ENCODE data around the gene PODXL2. TPM values are rescaled to one million over a fixed set of nuclear protein-coding genes. Genes with fewer than 3 reads are reported as not detected.

PODXL2 gene
- total RNA-seq, 4 donors from 2014 or later: 1.5 to 3.2 (median 2.0) TPM

DNA sequence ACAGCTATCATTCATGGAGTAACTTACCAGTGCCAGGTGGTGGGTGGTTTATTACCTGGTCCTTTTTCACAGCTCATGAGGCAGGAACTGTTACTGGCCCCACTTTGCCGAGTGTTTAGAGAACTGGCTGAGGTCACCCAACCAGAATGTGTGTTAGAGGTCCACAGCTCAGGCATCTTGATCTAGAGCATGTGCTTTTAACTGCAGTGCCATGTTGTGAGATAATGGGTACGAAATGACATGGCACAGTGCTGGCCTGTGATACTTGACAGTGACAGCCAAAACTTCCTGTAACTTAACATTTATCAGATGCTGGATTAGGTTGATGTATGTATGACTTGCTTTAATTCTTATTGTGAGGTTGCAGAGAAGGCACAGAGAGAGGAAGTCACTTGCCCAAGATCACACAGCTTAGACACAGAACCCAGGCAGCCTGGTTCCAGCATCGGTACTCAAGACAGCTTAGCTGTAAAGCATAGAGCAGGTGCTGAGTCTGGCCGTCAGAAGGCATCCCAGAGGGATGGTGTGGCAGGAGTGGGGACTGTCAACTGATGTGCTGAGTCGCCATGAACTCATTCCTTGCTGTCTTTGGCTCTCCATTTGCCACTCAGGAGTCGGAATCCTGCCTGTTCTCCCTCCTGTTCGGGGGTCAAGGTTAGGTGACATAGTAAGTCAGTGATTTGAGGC lies 21.2 kb upstream of the PODXL2 start:
- TF ChIP-seq, protein P1, sequence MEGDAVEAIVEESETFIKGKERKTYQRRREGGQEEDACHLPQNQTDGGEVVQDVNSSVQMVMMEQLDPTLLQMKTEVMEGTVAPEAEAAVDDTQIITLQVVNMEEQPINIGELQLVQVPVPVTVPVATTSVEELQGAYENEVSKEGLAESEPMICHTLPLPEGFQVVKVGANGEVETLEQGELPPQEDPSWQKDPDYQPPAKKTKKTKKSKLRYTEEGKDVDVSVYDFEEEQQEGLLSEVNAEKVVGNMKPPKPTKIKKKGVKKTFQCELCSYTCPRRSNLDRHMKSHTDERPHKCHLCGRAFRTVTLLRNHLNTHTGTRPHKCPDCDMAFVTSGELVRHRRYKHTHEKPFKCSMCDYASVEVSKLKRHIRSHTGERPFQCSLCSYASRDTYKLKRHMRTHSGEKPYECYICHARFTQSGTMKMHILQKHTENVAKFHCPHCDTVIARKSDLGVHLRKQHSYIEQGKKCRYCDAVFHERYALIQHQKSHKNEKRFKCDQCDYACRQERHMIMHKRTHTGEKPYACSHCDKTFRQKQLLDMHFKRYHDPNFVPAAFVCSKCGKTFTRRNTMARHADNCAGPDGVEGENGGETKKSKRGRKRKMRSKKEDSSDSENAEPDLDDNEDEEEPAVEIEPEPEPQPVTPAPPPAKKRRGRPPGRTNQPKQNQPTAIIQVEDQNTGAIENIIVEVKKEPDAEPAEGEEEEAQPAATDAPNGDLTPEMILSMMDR (IDR thresholded peaks at IDR 0.05 in 4 of 5, conservative IDR thresholded peaks at IDR 0.05 in 1 of 5): no peak
- TF ChIP-seq POLR2A (IDR thresholded peaks at IDR 0.05): no peak
- DNase-seq: no peak
- in situ Hi-C loops (cut with MboI; ENCODE audit: low sequenced_read_pairs in 4 of 4): no loop called here
- H3K4me3 ChIP-seq: no peak overlapping the region
- ATAC-seq: peak in 1 of 2 donors; percentile 25
- H3K9me3 ChIP-seq: no peaks in the 10 kb centered on the region
- no peaks in the 10 kb centered on the region for H3K27me3 ChIP-seq
- no peaks in the 10 kb centered on the region for H3K36me3 ChIP-seq
- intact Hi-C loops (cut with DNase I; ENCODE audit: low total_unique reads): no loop called here
- H3K27ac ChIP-seq: peak overlapping the region; percentile 63 to 76 (median 66)
- peaks cover 15 to 16% of the 10 kb centered on the region in 2 donors for H3K4me1 ChIP-seq

GRCh38 chr3:127608362-127608718 lies 20.6 kb upstream of the PODXL2 start:
- H3K36me3 ChIP-seq: no peaks in the 10 kb centered on the region

GRCh38 chr3:127610105-127610504 lies 18.9 kb upstream of the PODXL2 start:
- Histone ChIP-seq H3K27me3 (no peaks in the 10 kb centered on the region), H3K4me3 (no peak overlapping the region), H3K4me1 (peaks cover 15 to 16% of the 10 kb centered on the region in 2 donors), H3K9me3 (no peaks in the 10 kb centered on the region), H3K36me3 (no peaks in the 10 kb centered on the region), H3K27ac (no peak overlapping the region)
- DNase-seq (no peak), ATAC-seq (no peak)
- TF ChIP-seq, protein P1 (IDR thresholded peaks at IDR 0.05 in 4 of 5, conservative IDR thresholded peaks at IDR 0.05 in 1 of 5): no peak
- no peak for TF ChIP-seq POLR2A (IDR thresholded peaks at IDR 0.05)
- in situ Hi-C loops (cut with MboI; ENCODE audit: low sequenced_read_pairs in 4 of 4) (no loop called here), intact Hi-C loops (cut with DNase I; ENCODE audit: low total_unique reads) (no loop called here)

More at GRCh38 chr3:127608362-127608718, 20.6 kb upstream of the PODXL2 start:
- no peak overlapping the region for H3K4me3 ChIP-seq
- TF ChIP-seq POLR2A (IDR thresholded peaks at IDR 0.05): no peak
- TF ChIP-seq, protein P1 (IDR thresholded peaks at IDR 0.05 in 4 of 5, conservative IDR thresholded peaks at IDR 0.05 in 1 of 5): no peak
- intact Hi-C loops (cut with DNase I; ENCODE audit: low total_unique reads) (no loop called here), in situ Hi-C loops (cut with MboI; ENCODE audit: low sequenced_read_pairs in 4 of 4) (no loop called here)
- H3K27ac ChIP-seq: peak overlapping the region; percentile 63 to 76 (median 66)
- H3K9me3 ChIP-seq: no peaks in the 10 kb centered on the region
- no peaks in the 10 kb centered on the region for H3K27me3 ChIP-seq
- ATAC-seq: peak; percentile 43 to 71
- peak; percentile 59 to 85 for DNase-seq
- peaks cover 15 to 16% of the 10 kb centered on the region in 2 donors for H3K4me1 ChIP-seq

DNA sequence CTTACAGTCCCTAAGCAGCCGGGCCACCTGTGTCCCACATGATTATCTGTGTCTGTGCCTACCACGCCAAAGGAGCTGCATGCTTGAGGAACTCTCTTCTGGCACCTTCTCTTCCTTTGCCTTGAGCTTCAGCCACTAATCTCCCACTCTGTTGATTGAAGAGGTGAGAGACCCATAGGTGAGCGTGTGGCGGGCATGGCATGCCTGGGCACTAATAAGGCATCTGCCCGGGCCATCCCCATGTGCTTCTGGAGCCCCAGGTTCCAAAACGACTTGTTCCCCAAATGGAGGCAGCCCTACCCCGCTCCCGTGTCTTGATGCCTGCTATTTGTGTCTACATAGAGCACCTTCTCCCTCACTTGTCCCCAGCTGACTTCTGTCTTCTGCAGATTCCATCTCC lies 17.7 kb upstream of the PODXL2 start:
- DNase-seq (no peak), ATAC-seq (no peak)
- in situ Hi-C loops (cut with MboI; ENCODE audit: low sequenced_read_pairs in 4 of 4) (no loop called here), intact Hi-C loops (cut with DNase I; ENCODE audit: low total_unique reads) (no loop called here)
- Histone ChIP-seq H3K4me3 (no peak overlapping the region), H3K9me3 (no peaks in the 10 kb centered on the region), H3K4me1 (peaks cover 15 to 16% of the 10 kb centered on the region in 2 donors), H3K27ac (no peak overlapping the region), H3K36me3 (no peaks in the 10 kb centered on the region), H3K27me3 (no peaks in the 10 kb centered on the region)
- TF ChIP-seq, protein P1 (IDR thresholded peaks at IDR 0.05 in 4 of 5, conservative IDR thresholded peaks at IDR 0.05 in 1 of 5): no peak
- no peak for TF ChIP-seq POLR2A (IDR thresholded peaks at IDR 0.05)

Measured in gastrocnemius medialis (tissue), 4 donors.